Measurements from ENCODE around the gene VSX1. TPM values are rescaled to one million over a fixed set of nuclear protein-coding genes. Genes with fewer than 3 reads are reported as not detected.

Gene VSX1
- total RNA-seq: not detected in 2 replicates
- not detected in 2 replicates for polyA plus RNA-seq
- not detected in 2 replicates for polyA plus RNA-seq (2012)
- not detected in 2 replicates for polyA minus RNA-seq (ENCODE audit: low replicate concordance)

DNA sequence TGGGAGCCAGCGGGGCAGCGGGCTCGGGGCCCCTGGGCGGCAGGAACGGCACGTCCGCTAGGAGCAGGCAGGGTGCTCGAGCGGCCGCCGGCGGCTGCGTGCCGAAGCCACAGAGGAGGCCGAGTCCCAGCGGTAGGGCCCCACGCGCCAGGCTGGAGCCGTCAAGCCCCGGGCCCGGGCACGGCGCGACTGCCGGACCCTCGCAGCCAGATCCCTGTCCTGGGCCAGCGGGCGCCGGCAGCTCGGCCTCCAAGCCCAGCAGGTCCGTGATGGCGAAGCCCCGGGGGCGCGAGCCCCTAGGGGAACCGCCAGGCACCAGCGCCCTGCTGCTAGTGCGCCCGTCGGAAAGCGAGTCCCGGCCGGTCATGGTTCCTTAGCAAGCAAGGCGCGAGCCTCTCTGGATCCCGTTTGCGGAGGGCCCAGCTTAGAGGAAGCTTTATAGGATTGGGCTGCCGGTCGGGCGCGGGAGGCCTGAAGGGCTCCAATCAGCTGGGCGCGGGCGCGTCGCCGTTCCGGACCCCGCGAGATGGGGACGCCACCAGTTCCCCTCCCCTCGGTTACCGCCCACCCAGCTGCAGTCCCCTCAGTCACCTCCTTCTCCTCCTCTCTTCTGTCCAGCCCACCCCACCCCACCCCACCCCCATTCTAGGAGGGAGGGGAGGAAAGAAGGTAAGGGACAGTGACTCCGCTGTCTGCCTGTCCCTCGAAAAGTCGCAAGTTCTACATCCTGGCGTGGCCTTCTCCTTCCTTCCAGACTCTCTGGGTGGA is at the start of gene VSX1:
Gene VSX1 (minus strand): TSS at position 412 of the 768 bp plus-strand sequence. CDS start 45 bp downstream, at position 367.
- no peak within 1 kb of the TSS for H3K4me2 ChIP-seq (ENCODE audit: extremely low read depth, insufficient read depth, low read length)
- TF ChIP-seq EZH2 (IDR thresholded peaks at IDR 0.05; ENCODE audit: low read length, missing control alignments): no peak
- TF ChIP-seq, protein P1, sequence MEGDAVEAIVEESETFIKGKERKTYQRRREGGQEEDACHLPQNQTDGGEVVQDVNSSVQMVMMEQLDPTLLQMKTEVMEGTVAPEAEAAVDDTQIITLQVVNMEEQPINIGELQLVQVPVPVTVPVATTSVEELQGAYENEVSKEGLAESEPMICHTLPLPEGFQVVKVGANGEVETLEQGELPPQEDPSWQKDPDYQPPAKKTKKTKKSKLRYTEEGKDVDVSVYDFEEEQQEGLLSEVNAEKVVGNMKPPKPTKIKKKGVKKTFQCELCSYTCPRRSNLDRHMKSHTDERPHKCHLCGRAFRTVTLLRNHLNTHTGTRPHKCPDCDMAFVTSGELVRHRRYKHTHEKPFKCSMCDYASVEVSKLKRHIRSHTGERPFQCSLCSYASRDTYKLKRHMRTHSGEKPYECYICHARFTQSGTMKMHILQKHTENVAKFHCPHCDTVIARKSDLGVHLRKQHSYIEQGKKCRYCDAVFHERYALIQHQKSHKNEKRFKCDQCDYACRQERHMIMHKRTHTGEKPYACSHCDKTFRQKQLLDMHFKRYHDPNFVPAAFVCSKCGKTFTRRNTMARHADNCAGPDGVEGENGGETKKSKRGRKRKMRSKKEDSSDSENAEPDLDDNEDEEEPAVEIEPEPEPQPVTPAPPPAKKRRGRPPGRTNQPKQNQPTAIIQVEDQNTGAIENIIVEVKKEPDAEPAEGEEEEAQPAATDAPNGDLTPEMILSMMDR (conservative IDR thresholded peaks at IDR 0.05 in 1 of 2, IDR thresholded peaks at IDR 0.05 in 1 of 2; ENCODE audit: low read depth in 1 of 2, low read length in 2 of 2): no peak

DNA sequence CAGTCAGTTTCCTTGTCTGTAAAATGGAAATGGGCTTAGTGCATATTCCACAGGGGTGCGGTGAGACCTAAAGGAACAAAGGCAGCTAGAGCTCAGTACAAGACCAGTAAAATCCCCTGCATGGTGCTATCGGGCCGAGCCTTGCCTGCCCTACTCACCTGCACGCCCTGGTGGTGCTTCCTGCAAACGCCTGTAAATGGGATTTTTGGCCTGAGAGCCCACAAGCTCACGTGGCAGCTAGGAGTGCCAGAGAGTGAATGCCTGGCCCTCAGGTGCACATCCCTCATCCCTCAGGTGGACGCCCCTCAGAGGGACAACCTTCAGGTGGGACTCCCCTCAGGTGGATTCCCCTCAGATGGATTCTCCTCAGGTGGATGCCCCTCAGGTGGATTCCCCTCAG is 48.0 kb upstream of the VSX1 start:
- no peaks in the 10 kb centered on the region for H4K20me1 ChIP-seq (ENCODE audit: control insufficient read depth, extremely low read depth, insufficient read depth, low read length)
- H3K4me2 ChIP-seq (ENCODE audit: extremely low read depth, insufficient read depth, low read length): no peak overlapping the region
- H3K36me3 ChIP-seq (ENCODE audit: control insufficient read depth, insufficient read depth, low read length): no peaks in the 10 kb centered on the region
- TF ChIP-seq EZH2 (IDR thresholded peaks at IDR 0.05; ENCODE audit: low read length, missing control alignments): no peak
- TF ChIP-seq, protein P1 (conservative IDR thresholded peaks at IDR 0.05 in 1 of 2, IDR thresholded peaks at IDR 0.05 in 1 of 2; ENCODE audit: low read depth in 1 of 2, low read length in 2 of 2): no peak
- H3K27me3 ChIP-seq (ENCODE audit: control insufficient read depth, insufficient read depth, low read length): peaks cover 7% of the 10 kb centered on the region
- no peak overlapping the region for H3K27ac ChIP-seq (ENCODE audit: insufficient read depth, low read length)
- no peaks in the 10 kb centered on the region for H3K4me1 ChIP-seq (ENCODE audit: control insufficient read depth, extremely low read depth, insufficient read depth, low read length)
- DNase-seq (ENCODE audit: low read depth in 2 of 2): no peak
- no peaks in the 10 kb centered on the region for H3K9me3 ChIP-seq (ENCODE audit: control insufficient read depth, insufficient read depth, low read depth, low read length)
- no peak overlapping the region for H3K4me3 ChIP-seq (replicated peaks in 1 of 4; ENCODE audit: control extremely low read depth in 1 of 4, insufficient read depth in 1 of 4, low read depth in 3 of 4, low read length in 4 of 4)
- no peaks in the 10 kb centered on the region for H3K79me2 ChIP-seq (ENCODE audit: control insufficient read depth, insufficient read depth, low read length)
- H3K9ac ChIP-seq (ENCODE audit: insufficient read depth, low read length): no peak overlapping the region
- H2AFZ ChIP-seq (ENCODE audit: low read length): no peak overlapping the region

More for the DNA sequence above, at the start of gene VSX1:
- DNase-seq (ENCODE audit: low read depth in 2 of 2): no peak
- H4K20me1 ChIP-seq (ENCODE audit: control insufficient read depth, extremely low read depth, insufficient read depth, low read length): no peaks in the 10 kb centered on the region
- no peak within 1 kb of the TSS for H2AFZ ChIP-seq (ENCODE audit: low read length)
- H3K4me1 ChIP-seq (ENCODE audit: control insufficient read depth, extremely low read depth, insufficient read depth, low read length): no peaks in the 10 kb centered on the region
- H3K9me3 ChIP-seq (ENCODE audit: control insufficient read depth, insufficient read depth, low read depth, low read length): no peaks in the 10 kb centered on the region
- H3K4me3 ChIP-seq (replicated peaks in 1 of 4; ENCODE audit: control extremely low read depth in 1 of 4, insufficient read depth in 1 of 4, low read depth in 3 of 4, low read length in 4 of 4): no peak within 1 kb of the TSS
- no peaks in the 10 kb centered on the region for H3K79me2 ChIP-seq (ENCODE audit: control insufficient read depth, insufficient read depth, low read length)
- no peaks in the 10 kb centered on the region for H3K36me3 ChIP-seq (ENCODE audit: control insufficient read depth, insufficient read depth, low read length)
- no peak within 1 kb of the TSS for H3K9ac ChIP-seq (ENCODE audit: insufficient read depth, low read length)
- H3K27me3 ChIP-seq (ENCODE audit: control insufficient read depth, insufficient read depth, low read length): peaks cover 80% of the 10 kb centered on the region
- H3K27ac ChIP-seq (ENCODE audit: insufficient read depth, low read length): no peak within 1 kb of the TSS

DNA sequence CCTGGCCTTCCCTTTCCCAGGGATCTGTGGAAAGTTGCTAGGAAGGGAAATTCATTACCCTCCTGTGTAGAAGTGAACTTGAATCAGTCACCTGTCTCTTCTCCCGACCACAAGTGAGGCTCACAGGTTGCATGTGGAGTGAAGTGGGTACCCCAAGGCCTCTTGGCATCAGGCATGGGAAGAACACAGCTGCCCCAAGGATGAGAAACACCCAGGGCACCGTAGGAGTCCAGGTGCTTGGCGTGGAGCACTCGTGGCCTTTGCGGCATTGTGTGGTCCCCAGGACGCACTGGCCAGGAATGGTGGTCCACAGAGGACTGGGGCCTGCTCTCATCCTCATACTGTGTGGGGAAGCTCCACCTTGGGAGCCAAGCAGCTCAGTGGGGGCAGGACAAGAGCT is 47.5 kb upstream of the VSX1 start:
- no peak overlapping the region for H3K4me2 ChIP-seq (ENCODE audit: extremely low read depth, insufficient read depth, low read length)
- no peaks in the 10 kb centered on the region for H3K79me2 ChIP-seq (ENCODE audit: control insufficient read depth, insufficient read depth, low read length)
- no peaks in the 10 kb centered on the region for H4K20me1 ChIP-seq (ENCODE audit: control insufficient read depth, extremely low read depth, insufficient read depth, low read length)
- H3K4me3 ChIP-seq (replicated peaks in 1 of 4; ENCODE audit: control extremely low read depth in 1 of 4, insufficient read depth in 1 of 4, low read depth in 3 of 4, low read length in 4 of 4): no peak overlapping the region
- peaks cover 7% of the 10 kb centered on the region for H3K27me3 ChIP-seq (ENCODE audit: control insufficient read depth, insufficient read depth, low read length)
- no peaks in the 10 kb centered on the region for H3K9me3 ChIP-seq (ENCODE audit: control insufficient read depth, insufficient read depth, low read depth, low read length)
- H3K9ac ChIP-seq (ENCODE audit: insufficient read depth, low read length): no peak overlapping the region
- no peak overlapping the region for H3K27ac ChIP-seq (ENCODE audit: insufficient read depth, low read length)
- TF ChIP-seq, protein P1 (conservative IDR thresholded peaks at IDR 0.05 in 1 of 2, IDR thresholded peaks at IDR 0.05 in 1 of 2; ENCODE audit: low read depth in 1 of 2, low read length in 2 of 2): no peak
- no peak for TF ChIP-seq EZH2 (IDR thresholded peaks at IDR 0.05; ENCODE audit: low read length, missing control alignments)
- no peak for DNase-seq (ENCODE audit: low read depth in 2 of 2)
- no peaks in the 10 kb centered on the region for H3K4me1 ChIP-seq (ENCODE audit: control insufficient read depth, extremely low read depth, insufficient read depth, low read length)
- no peak overlapping the region for H2AFZ ChIP-seq (ENCODE audit: low read length)
- no peaks in the 10 kb centered on the region for H3K36me3 ChIP-seq (ENCODE audit: control insufficient read depth, insufficient read depth, low read length)
